Spinal cord (tissue), 10 donors: ENCODE results near the gene FNDC3B. TPM values are rescaled to one million over a fixed set of nuclear protein-coding genes. Genes with fewer than 3 reads are reported as not detected.

Experiments
- DNase-seq, 6 donors: peaks; one replicate each; pipeline versions ENCODE4 v3.0.0 to v3.0.0-alpha.2; 2013 to 2015; ENCODE audit warnings: low spot score in 6 of 6, low read depth in 4 of 6
- H3K27ac ChIP-seq: one replicate; pipeline ENCODE4 v1.5.1; 2013; ENCODE audit warnings: low read depth, low read length, control low read depth
- H3K27me3 ChIP-seq: one replicate; pipeline ENCODE4 v1.6.1; 2013; ENCODE audit warnings: low read length; ENCODE audit not compliant: control insufficient read depth, insufficient read depth
- H3K36me3 ChIP-seq: one replicate; pipeline ENCODE4 v1.6.1; 2013; ENCODE audit warnings: low read length; ENCODE audit not compliant: control insufficient read depth, insufficient read depth
- H3K4me1 ChIP-seq: one replicate; pipeline ENCODE4 v1.6.1; 2013; ENCODE audit warnings: low read length; ENCODE audit not compliant: control insufficient read depth, insufficient read depth
- H3K4me3 ChIP-seq: one replicate; pipeline ENCODE4 v1.5.1; 2013; ENCODE audit warnings: low read depth, low read length, control low read depth
- H3K9me3 ChIP-seq: one replicate; pipeline ENCODE4 v1.6.1; 2013; ENCODE audit warnings: low read length; ENCODE audit not compliant: control insufficient read depth, insufficient read depth
- WGBS: methylation state at CpG from one replicate; pipeline ENCODE4 v1.1.5; 2013; ENCODE audit warnings: missing lambda C conversion rate; ENCODE audit not compliant: insufficient coverage; 5-methylcytosine and 5-hydroxymethylcytosine counted together
- polyA plus RNA-seq, 2 donors: library from polyadenylated mRNA; unstranded; fragments of 120-200 nt; gene quantifications; one replicate each; pipeline ENCODE4 v1.2.1, GENCODE V29; 2013; ENCODE audit not compliant: insufficient read length in 2 of 2
- total RNA-seq, 2 donors: library from RNA; depleted of rRNA in 1 of 2; stranded (reverse); fragments of 120-200 nt in 1 of 2; fragments of >200 nt in 1 of 2; gene quantifications; one replicate each; pipeline versions ENCODE4 v1.2.3 to v1.2.4, GENCODE V29; 2013 to 2014
- donor health status: healthy.

The FNDC3B gene
- total and polyA plus RNA-seq, 4 donors = 14.9 to 66.8 (median 40.0) TPM

DNA sequence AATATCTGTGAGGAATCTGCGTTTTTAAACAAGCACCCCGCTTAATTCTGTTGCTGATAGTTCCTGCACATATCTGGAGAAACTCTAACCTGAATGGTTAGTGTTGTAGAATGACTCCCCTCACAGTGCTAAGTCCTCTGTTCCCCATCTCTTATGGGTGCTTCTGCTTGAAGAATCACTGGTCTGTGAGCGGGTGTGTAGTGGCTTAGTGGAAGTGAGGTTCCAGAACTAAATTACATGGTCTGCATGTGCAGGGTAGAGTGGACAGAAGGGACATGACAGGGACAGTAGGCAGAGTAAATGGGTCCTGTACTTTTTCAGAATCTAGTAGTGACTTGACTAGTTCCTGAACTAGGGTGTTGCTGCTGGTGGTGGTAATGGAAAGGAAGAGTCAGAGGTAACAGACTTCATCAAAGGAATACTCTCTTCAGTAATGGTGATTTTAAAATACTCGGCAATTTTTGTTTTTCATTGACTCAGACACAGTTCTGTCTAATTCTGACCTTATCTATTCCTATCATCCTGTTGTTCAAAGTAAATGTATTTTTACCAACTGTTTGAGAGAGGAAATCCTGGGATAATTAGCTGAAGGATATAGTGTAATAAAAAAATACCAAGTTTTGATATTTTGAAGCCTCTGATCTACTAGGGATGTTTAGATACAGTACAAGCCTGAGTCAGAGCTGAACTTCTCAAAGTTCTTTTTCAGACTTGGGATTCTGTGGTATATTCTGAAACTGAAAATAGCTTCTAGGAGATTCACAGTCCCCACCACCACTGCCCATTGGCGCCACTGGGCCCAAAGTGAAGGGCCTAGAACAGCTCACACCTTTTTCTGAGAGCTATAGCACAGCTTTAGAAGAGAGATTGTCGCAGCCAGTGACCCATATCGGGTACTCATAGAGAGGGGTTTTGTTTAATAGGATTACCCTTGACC, 55.5 kb downstream of the FNDC3B start:
- Histone ChIP-seq H3K27ac (no peak overlapping the region), H3K9me3 (no peaks in the 10 kb centered on the region), H3K27me3 (no peaks in the 10 kb centered on the region), H3K36me3 (no peaks in the 10 kb centered on the region), H3K4me3 (no peak overlapping the region), H3K4me1 (no peaks in the 10 kb centered on the region)
- WGBS = 100% methylated on average over 1 of the region's 7 CpGs
- DNase-seq = no peak

DNA sequence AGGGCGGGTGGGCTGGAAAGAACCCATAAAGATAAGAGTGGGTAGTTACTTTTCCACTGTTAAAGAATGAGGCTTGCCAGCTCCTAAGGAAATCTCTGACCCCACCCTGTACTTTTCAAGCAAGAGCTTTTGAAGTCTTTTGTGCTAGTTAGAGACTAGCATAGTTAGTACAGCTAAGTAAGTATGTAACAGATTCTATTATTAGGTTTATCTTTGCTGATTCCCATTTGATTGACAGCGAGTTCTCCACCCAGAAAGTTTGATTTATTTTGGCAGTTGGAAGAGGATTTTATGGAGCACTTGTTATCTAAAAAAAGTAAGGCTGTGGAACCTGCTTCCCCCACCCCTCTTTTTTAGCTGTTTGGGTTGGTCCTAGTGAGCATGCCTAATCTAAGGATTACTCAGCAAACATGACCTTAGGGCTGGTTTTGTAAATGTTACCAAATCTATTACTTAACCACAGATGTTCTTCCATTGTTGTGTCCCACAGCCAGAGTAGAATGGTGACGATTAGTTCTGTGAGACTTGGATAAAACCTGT, 57.6 kb downstream of the FNDC3B start:
- 80% methylated on average over 1 of the region's 3 CpGs for WGBS
- no peak overlapping the region for H3K27ac ChIP-seq

DNA sequence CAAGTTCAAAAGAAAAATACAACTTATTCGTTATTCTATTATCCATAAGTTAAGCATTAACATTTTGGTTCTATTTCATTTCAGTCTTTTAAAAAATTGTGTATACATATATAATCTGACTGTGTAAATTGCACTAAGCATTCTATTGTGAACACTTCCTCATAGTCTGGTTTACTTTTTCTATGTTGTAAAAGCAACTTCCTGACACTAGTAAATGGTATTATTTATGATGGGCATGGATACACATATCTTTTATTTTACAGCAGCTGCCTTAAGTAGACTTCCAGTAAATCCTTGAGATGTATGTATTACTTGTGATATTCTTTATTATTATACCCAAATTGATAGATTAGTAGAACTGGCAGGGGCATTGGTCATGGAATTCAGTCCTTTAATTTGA, 58.2 kb downstream of the FNDC3B start:
- H3K27ac ChIP-seq = no peak overlapping the region
- H3K4me3 ChIP-seq = no peak overlapping the region
- no CpG with 5 or more reads among the region's 1 CpG for WGBS
- no peak for DNase-seq
- no peaks in the 10 kb centered on the region for H3K27me3 ChIP-seq
- H3K4me1 ChIP-seq = peaks cover 2% of the 10 kb centered on the region
- no peaks in the 10 kb centered on the region for H3K9me3 ChIP-seq
- no peaks in the 10 kb centered on the region for H3K36me3 ChIP-seq

More for the DNA sequence above, 57.6 kb downstream of the FNDC3B start:
- Histone ChIP-seq H3K36me3 (no peaks in the 10 kb centered on the region), H3K4me1 (no peaks in the 10 kb centered on the region), H3K4me3 (no peak overlapping the region), H3K27me3 (no peaks in the 10 kb centered on the region), H3K9me3 (no peaks in the 10 kb centered on the region)
- no peak for DNase-seq

DNA sequence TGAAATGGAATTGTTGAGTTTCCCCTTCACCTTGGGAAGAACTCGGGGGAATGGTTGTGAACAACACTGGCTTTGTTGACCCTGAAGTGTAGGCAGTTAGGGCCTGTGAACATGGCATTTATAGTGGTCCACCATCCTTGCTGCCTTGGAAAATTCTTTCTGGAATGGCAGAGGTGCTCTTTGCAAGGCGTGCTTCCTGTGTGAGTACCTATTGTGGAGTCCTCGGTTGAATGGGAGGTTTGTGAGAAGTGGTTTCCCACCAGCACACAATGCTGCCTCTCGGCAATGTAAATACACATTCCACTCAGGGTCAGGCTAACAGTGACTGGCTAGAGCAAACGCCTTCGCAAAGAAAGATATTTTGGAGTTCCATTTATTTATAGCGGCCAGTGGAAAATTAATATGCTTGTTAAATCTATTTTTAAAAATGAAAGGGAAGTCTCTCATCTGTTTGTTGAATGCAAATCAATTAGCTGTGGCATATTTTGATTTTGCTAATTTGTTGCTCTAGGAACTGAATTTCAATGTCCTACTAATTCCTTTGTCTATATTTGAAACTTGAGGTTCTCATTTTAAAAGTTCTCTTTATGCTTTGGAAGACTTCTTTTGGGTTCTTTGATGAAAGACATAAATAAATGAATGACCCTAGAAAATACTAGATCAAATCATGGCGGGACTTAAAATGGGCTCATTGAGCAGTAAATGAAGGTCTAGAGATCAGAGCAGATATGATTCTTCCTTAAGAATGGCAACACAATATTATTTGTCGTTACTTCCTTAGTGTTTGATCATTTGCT, 59.5 kb downstream of the FNDC3B start:
- Histone ChIP-seq H3K27ac (no peak overlapping the region), H3K9me3 (no peaks in the 10 kb centered on the region), H3K4me3 (no peak overlapping the region), H3K4me1 (peaks cover 2% of the 10 kb centered on the region), H3K36me3 (no peaks in the 10 kb centered on the region), H3K27me3 (no peaks in the 10 kb centered on the region)
- WGBS = 69% methylated on average over 2 of the region's 9 CpGs
- peak in 1 of 6 donors; percentile 11 for DNase-seq

DNA sequence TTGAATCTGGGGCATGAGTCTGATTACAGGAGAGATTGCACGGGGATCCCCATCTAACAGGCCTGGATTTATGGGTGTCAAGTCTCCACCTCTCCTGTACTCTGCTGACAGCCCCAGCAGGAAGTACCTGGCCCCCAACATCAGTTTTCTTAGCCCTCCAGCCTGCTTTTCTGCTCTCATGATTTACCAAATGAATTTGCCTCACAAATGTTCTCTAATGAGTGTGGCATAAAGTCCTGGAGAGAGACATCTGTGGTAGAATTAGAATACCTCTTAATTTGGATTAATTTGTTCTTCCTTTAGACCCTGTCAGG, 60.1 kb downstream of the FNDC3B start:
- Histone ChIP-seq H3K27ac (no peak overlapping the region), H3K36me3 (no peaks in the 10 kb centered on the region), H3K9me3 (no peaks in the 10 kb centered on the region), H3K4me1 (peaks cover 2% of the 10 kb centered on the region), H3K27me3 (no peaks in the 10 kb centered on the region), H3K4me3 (no peak overlapping the region)
- 50% methylated on average over 1 of the region's 1 CpG for WGBS
- no peak for DNase-seq

DNA sequence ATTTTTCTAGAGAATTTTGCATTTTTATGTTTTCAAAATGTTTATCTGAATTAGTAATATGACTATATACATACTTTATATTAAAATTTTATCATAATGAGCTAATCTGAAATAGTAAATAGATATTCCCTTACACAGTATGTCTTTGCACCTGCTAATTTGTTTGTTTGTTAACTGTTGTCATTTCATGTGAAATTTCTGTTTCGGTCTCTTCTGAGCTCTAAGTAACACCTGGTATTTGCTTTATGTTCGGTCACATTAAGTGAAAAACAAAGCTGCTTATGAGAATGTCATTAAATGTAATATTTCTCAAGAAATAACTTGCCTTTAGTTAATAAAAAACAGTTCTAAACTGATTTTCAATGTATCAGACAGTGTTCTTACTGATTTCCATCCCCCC, 61.1 kb downstream of the FNDC3B start:
- H3K4me1 ChIP-seq = peaks cover 2% of the 10 kb centered on the region
- H3K4me3 ChIP-seq = no peak overlapping the region
- H3K27ac ChIP-seq = no peak overlapping the region
- H3K9me3 ChIP-seq = no peaks in the 10 kb centered on the region
- DNase-seq = no peak
- WGBS = no CpG with 5 or more reads among the region's 2 CpGs
- H3K36me3 ChIP-seq = no peaks in the 10 kb centered on the region
- H3K27me3 ChIP-seq = no peaks in the 10 kb centered on the region

DNA sequence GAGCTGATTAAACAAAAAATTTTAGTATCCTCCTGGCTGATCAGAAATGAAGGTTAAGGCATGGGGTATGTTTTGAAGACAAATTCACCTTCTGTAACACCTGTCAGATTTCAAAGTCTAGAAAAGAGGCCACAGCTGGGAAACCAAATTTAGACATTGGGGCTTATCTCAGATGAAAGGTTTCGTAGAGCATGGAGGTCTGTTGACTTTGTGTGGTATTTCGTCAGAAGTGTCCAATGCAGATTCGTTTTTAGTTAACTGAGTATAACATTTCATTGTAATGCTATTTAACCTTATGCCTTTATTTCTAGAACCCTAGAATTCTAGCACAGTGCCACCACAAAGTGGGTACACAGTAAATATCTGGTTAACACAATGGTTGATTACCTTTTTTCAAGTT, 61.7 kb downstream of the FNDC3B start:
- no peak overlapping the region for H3K4me3 ChIP-seq
- peaks cover 2% of the 10 kb centered on the region for H3K4me1 ChIP-seq
- WGBS = no CpG with 5 or more reads among the region's 3 CpGs
- H3K36me3 ChIP-seq = no peaks in the 10 kb centered on the region
- H3K27me3 ChIP-seq = no peaks in the 10 kb centered on the region
- H3K9me3 ChIP-seq = no peaks in the 10 kb centered on the region
- DNase-seq = no peak
- no peak overlapping the region for H3K27ac ChIP-seq

DNA sequence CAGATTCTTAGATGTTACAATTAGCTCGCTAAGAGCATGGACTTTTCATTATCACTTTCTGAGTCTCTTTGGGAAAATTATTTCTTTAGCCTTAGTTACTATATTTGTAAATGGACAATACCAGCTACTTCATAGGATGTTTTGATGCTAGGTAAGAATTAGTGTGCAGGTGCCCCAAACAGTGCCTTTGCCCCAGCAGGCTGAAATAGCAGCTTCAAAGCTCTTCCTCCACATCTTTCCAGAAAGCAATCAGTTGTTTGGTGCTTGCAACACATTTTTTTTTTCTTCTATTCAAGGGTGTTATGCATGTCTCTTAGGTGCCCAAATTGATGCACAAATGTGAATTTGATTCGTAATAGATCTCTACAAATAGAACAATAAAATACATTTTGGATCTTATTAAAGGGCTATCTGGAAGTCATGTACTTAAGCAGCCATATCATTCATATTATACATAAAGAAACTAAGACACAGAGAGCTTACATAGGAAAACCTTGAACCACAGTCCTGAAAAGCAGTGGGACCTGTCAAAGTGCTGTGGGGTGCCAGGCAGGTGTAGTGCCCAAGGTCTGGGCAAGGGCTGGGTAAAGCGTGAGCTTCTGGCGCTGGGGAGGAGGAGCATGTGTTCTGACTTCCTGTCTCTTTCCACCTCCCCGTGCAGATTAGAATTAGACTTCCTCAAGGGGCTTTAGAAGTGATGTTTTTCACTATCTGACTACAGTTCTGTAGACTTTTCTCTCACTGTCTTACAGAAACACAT, 62.9 kb downstream of the FNDC3B start:
- Histone ChIP-seq H3K27ac (no peak overlapping the region), H3K9me3 (no peaks in the 10 kb centered on the region), H3K4me3 (no peak overlapping the region), H3K36me3 (no peaks in the 10 kb centered on the region), H3K27me3 (no peaks in the 10 kb centered on the region), H3K4me1 (peaks cover 2% of the 10 kb centered on the region)
- DNase-seq = no peak
- WGBS = no CpG with 5 or more reads among the region's 5 CpGs

DNA sequence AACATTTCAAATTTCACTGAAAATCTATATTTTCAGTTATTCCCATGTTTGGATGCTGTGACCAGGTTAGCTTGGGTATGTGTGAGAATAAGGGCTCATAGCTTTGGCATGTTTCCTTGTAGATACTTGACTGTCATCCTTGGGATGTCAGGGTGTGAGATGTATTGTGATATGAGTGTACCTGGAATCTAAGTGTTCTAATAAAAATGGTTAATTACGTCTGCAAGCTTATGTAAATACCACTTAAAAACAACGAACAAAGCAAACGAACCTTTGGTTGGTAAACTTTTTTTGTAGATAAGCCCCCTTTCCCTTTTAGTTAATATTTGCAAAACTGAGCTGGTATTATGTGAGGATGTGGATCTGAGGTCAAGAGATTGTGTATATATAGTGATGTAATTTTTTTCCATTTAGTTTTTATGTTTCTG, 63.5 kb downstream of the FNDC3B start:
- Histone ChIP-seq H3K27me3 (no peaks in the 10 kb centered on the region), H3K4me3 (no peak overlapping the region), H3K9me3 (no peaks in the 10 kb centered on the region), H3K36me3 (no peaks in the 10 kb centered on the region), H3K27ac (no peak overlapping the region), H3K4me1 (peaks cover 2% of the 10 kb centered on the region)
- DNase-seq = no peak
- no CpG with 5 or more reads among the region's 3 CpGs for WGBS
